HG03469 (cell line): ENCODE measurements around the gene CFAP73.
"Not testable (repeated sequence)": the region's sequence is repeated elsewhere in the genome, so short reads cannot be mapped to it uniquely, and the experiment has no call there.

ENCODE experiments used
- ATAC-seq: cut with Tn5 transposase; IDR thresholded peaks from one replicate; pipeline ENCODE4 v1.9.1; 2021; ENCODE audit warnings: mild to moderate bottlenecking, moderate library complexity, moderate number of reproducible peaks; ENCODE audit not compliant: unreplicated experiment

CFAP73 gene

GRCh38 chr12:113186033-113186365, 36.5 kb downstream of the CFAP73 start:
- ATAC-seq = no peak

DNA sequence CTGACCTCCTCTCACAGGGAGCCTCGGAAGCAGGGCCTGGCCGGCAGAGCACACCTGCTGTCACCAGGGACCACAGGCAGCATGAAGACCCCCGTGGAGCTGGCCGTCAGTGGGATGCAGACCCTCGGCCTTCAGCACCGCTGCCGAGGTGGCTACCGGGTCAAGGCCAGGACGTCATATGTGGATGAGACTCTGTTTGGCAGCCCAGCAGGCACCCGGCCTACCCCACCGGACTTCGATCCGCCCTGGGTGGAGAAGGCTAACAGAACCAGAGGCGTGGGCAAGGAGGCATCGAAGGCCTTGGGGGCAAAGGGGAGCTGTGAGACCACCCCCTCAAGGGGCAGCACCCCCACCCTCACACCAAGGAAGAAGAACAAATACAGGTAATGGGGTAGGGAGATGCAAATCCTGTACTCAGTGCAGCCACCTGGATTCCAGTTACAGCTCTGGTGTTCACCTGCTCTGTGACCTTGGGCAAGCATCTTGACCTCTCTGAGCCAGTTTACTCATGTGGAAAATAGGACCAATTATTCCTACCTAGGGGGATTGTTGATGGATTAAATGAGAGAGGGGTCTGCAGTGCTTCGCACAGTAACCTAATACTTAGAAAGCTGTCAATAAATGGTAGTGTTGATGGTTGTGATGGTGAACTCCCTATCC, 37.3 kb downstream of the CFAP73 start:
- ATAC-seq = no peak

- ATAC-seq = no peak
These were observed 39.8 kb downstream of the CFAP73 start for GRCh38 chr12:113189361-113189760.

DNA sequence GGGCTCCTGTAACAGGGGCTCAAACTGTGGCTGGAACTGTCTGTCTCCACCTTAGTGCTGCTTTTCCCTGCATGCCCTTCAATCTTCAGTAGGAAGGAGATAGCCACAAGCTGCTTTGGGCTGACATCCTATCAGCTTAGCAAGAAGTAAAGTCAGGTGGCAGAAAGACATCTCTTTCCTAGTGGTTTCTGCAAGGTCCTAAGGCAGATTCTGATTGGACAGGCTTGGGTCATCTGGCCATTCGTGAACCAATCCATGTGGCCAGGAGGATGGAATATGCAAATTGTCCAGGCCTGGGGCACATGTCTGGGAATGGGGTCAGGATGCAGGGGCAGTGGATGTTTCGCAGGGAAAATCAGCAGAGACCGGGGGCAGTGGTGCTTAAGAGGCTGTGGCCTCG, 41.2 kb downstream of the CFAP73 start:
- ATAC-seq = no peak

DNA sequence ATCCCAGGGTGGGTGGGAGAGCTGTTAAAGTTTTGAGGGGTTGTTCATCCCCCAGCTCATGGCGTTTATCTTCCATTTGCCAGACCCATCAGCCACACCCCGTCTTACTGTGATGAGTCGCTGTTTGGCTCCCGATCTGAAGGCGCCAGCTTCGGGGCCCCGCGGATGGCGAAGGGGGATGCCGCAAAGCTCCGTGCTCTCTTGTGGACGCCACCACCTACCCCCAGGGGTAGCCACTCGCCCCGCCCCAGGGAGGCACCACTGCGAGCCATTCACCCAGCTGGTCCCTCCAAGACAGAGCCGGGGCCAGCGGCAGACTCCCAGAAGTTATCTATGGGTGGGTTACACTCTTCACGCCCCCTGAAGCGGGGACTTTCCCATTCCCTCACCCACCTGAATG, 41.7 kb downstream of the CFAP73 start:
- ATAC-seq = no peak

- ATAC-seq = no peak
These were observed 45.5 kb downstream of the CFAP73 start for GRCh38 chr12:113194971-113195391.

DNA sequence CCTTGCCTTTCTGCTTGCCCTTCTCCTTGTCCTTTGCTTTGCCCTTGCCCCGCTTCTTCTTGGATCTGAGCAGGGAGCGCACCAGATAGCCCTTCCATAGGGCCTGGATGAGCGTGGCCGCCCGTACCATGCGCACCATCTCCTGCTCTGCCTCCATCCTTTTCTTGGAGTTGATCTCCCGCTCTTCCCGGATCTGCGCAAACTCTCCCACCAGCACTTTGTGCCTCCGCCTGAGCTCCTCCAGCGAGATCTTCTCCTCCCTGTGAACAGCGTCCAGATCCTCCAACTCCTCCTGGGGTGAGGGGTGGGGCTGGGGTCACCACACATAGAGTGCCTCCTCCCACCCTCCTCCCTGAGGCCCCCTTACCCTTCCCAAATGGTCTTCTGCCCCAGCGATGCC, 46.1 kb downstream of the CFAP73 start:
- no peak for ATAC-seq

DNA sequence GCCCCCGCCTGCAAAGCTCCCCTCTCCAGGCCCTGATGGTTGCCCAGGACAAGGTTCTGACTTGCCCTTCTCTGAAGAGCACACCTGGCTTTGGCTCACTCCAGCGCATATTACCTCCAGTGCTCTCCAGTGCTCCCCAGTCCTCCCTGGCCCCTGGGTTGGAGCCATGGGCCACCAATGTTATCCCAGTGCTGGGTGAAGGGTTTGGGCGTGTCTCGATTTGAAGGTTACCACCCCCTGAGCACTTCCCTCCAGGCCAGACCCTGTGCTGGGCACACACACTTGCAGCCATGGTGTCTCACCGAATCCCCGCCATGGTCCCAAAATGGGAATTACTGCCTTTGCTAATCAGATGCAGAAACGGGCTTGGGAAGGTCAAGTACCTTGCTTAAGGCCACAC, 47.1 kb downstream of the CFAP73 start:
- ATAC-seq = no peak

GRCh38 chr12:113196990-113197389, 47.5 kb downstream of the CFAP73 start:
- ATAC-seq = peak; percentile 48

DNA sequence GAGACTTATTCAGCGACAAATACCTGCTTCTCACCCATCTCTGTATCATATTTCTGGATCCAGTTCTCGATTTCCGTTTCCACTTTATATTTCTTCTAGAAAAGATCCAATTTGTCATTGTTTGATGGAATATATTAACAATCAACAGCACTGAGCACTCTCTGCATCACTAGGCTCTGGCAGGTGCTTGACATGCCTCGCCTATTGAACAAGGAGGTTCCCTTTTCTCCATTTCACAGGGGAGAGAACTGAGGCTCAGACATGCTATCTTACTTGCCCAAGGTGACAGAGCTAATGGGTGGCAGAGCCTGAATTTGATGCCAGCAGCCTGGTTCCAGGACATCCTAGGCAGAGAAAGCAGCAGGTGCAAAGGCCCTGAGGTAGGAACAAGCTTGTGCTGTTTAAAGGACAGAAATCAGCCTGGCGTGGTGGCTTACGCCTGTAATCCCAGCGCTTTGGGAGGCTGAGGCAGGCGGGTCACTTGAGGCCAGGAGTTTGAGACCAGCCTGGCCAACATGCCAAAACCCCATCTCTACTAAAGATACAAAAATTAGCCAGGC, 48.1 kb downstream of the CFAP73 start:
- ATAC-seq = no peak

GRCh38 chr12:113198296-113198695, 48.8 kb downstream of the CFAP73 start:
- no peak for ATAC-seq

GRCh38 chr12:113200021-113200797, 50.7 kb downstream of the CFAP73 start:
- no peak for ATAC-seq

GRCh38 chr12:113201187-113202177, 52.0 kb downstream of the CFAP73 start:
- no peak for ATAC-seq

DNA sequence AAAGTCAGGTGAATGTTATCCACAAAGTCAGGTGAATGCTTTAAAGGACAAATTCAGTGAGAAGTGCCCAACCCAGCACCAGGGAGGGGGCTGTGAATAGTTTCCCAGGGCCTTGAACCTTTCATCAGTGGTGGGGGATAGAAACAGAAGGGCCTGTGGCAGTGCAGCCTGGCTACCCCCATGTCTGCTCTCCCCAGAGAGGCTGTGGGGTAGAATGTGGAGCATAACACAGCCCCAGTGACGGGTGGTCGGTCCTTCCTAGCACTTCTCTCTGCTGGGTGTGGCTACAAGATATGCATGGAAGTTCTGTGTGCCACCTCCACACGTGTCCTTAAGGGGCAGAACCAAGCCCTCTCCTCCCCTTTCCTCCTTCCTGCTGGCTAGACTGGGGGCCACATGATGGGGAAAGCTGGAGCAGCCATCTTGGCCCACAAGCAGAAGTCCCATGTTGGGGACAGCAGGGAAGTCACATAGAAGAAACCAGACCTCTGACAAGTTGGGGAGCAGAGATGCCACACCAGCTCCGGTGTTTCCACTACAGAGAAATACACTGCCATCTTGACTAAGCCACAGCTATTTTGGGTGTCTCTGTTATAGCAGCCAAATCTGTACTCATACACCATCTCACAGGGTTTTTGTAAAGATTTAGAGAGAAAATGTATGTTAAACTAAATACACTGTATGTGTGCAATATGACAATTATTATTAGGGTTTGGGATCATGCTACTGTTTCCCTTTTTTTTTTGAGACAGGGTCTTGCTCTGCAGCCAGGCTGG, 53.0 kb downstream of the CFAP73 start:
- ATAC-seq = no peak

DNA sequence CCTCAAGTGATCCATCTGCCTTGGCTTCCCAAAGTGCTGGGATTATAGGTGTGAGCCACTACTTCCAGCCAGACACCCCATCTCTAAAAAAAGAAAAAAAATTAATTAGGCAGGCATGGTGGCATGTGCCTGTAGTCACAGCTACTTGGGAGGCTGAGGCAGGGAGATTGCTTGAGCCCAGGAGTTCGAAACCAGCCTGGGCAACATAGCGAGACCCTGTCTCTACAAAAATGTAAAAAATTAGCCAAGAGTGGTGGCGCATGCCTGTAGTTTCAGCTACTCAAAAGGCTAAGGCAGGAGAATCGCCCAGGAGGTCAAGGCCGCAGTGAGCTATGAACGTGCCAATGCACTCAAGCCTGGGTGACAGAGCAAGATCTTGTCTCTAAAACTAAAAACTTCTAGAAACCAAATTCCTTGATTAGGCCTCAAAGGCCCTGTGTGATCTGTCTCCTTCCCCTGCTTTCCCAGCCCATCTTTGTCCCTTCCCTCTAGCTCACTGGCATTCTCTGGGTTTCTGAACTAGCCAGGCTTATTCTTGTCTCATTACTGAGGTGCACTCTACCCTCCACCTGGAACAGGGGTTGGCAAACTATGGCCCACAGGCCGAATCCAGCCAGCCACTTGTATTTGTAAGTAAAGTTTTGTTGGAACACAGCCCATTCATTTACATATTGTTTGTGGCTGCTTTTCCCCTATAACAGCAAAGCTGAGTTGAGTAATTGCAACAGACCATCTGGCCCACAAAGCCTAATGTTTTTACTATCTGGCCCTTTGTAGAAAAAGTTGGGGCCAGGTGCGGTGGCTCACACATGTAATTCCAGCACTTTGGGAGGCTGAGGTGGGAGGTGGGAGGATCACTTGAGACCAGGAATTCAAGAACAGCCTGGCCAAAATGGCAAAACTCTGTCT, 54.6 kb downstream of the CFAP73 start:
- ATAC-seq = no peak

DNA sequence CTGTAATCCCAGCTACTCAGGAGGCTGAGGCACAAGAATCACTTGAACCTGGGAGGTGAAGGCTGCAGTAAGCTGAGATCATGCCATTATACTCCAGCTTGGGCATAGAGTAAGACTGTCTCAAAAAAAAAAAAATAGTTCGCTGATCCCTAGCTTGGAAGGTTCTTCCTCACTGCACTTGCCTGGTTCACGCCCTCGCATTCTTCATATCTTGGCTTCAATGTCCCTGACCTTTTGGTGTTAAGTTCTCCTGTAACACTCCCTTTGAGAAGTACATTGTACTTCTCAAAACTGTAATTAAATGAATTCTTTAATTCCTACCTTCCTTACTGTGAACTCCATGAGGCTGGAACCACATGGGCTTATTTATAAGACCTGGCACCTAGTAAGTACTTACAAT, 55.3 kb downstream of the CFAP73 start:
- no peak for ATAC-seq

- ATAC-seq = not testable (repeated sequence)
These were observed 57.3 kb downstream of the CFAP73 start for GRCh38 chr12:113206802-113207201.

DNA sequence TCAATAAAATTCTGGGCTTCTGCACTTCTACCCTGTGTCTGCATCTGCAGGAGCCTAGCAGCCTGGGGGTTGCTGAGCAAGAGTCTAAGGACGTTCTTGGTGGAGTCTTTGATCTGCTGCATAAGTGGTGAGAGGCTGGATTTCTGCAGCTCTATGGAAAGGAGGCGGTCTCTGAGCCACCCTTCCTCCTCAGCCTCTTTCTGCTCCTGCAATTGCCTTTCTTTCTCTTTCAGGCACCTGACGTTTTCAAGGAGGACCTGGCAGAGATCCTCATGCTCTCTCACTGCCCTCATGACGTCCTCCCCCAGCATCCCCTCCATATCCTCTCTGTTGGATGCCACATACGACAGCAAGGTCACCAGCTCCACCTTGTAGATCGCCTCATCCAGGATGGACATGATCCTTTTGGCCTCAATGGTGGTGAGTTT, 58.1 kb downstream of the CFAP73 start:
- no peak for ATAC-seq
